OCI-LY7 (cell line): ENCODE data around the gene PCNX1. TPM values are rescaled to one million over a fixed set of nuclear protein-coding genes. Genes with fewer than 3 reads are reported as not detected.

Source experiments
- BruUV-seq: library from RNA; stranded (reverse); fragments of 400-500 nt; replicated peaks from 2 replicates; lab custom pipeline; 2021; lab: Mats Ljungman, UMichigan
- CTCF ChIA-PET: fragments of 300-600 bp; sonication (Branson Sonifier 250); formaldehyde crosslinking; loops from one replicate; lab custom pipeline; 2022; ENCODE audit warnings: antibody characterized with exemption; ENCODE audit not compliant: unreplicated experiment; lab: Charles Lee
- POLR2A ChIA-PET: fragments of 300-600 bp; sonication (Branson Sonifier 250); formaldehyde crosslinking; loops from one replicate; lab custom pipeline; 2022; ENCODE audit warnings: antibody characterized with exemption; lab: Charles Lee
- DNase-seq: peaks from one replicate; pipeline ENCODE4 v3.0.0-alpha.2; 2015; ENCODE audit warnings: low spot score
- H2AFZ ChIP-seq: fragments of 200-600 bp; sonication (generic), shearing (Covaris generic); 2 replicates; pipeline ENCODE4 v1.6.1; 2014; ENCODE audit warnings: mild to moderate bottlenecking, antibody characterized with exemption, low read length, moderate library complexity
- H3K27ac ChIP-seq: fragments of 200-600 bp; sonication (generic); 2 replicates; pipeline ENCODE4 v1.5.1; 2014; ENCODE audit warnings: mixed run types, low read depth, mild to moderate bottlenecking, moderate library complexity, low read length, inconsistent platforms; ENCODE audit not compliant: poor library complexity, severe bottlenecking
- H3K36me3 ChIP-seq: fragments of 200-600 bp; sonication (generic); 2 replicates; pipeline ENCODE4 v1.6.1; 2014; ENCODE audit warnings: mild to moderate bottlenecking, antibody characterized with exemption, low read length, moderate library complexity, mixed read lengths; ENCODE audit not compliant: insufficient read depth
- H3K4me1 ChIP-seq: fragments of 200-600 bp; sonication (generic); 2 replicates; pipeline ENCODE4 v1.5.1; 2014; ENCODE audit warnings: mild to moderate bottlenecking, low read length; ENCODE audit not compliant: insufficient read depth, poor library complexity, severe bottlenecking
- H3K4me2 ChIP-seq: fragments of 200-600 bp; sonication (generic); 2 replicates; pipeline ENCODE4 v1.6.1; 2014; ENCODE audit warnings: mild to moderate bottlenecking, low read length
- H3K4me3 ChIP-seq: fragments of 200-600 bp; sonication (generic); 2 replicates; pipeline ENCODE4 v1.5.1; 2014; ENCODE audit warnings: mild to moderate bottlenecking, low read depth, low read length; ENCODE audit not compliant: poor library complexity, severe bottlenecking
- H3K79me2 ChIP-seq: fragments of 200-600 bp; sonication (generic); 2 replicates; pipeline ENCODE4 v1.6.1; 2016; ENCODE audit warnings: low read depth, mild to moderate bottlenecking, low read length, moderate library complexity, mixed read lengths; ENCODE audit not compliant: insufficient read depth
- H3K9me2 ChIP-seq: fragments of 200-600 bp; sonication (generic); 2 replicates; pipeline ENCODE4 v1.6.1; 2016; ENCODE audit warnings: mild to moderate bottlenecking, low read length, mixed read lengths; ENCODE audit not compliant: insufficient read depth
- H3K9me3 ChIP-seq: fragments of 200-600 bp; sonication (generic); 2 replicates; pipeline ENCODE4 v1.6.1; 2014; ENCODE audit warnings: mild to moderate bottlenecking, mixed run types, low read length, mixed read lengths
- H4K20me1 ChIP-seq: fragments of 200-600 bp; sonication (generic); 2 replicates; pipeline ENCODE4 v1.6.1; 2014; ENCODE audit warnings: mild to moderate bottlenecking, antibody characterized with exemption, low read length, moderate library complexity, mixed read lengths; ENCODE audit not compliant: insufficient read depth
- CTCF ChIP-seq: fragments of 200-600 bp; sonication (generic); conservative IDR thresholded peaks from 2 replicates; pipeline ENCODE4 v1.5.1; 2014; ENCODE audit warnings: mild to moderate bottlenecking, antibody characterized with exemption, low read length, moderate library complexity, mixed read lengths
- EZH2phosphoT487 ChIP-seq: fragments of 200-600 bp; sonication (generic); IDR thresholded peaks from 2 replicates; pipeline ENCODE4 v1.6.1; 2018; ENCODE audit warnings: low read depth, borderline replicate concordance, mild to moderate bottlenecking, mixed run types, antibody characterized with exemption, low read length, moderate library complexity, mixed read lengths
- intact Hi-C: fragments of 100-400 bp; cut with micrococcal nuclease; formaldehyde crosslinking; loops from one replicate; pipeline ENCODE4 v1.10.0; 2022; ENCODE audit not compliant: unreplicated experiment
- total RNA-seq, 2 experiments: library from RNA; depleted of rRNA in 1 of 2; stranded (reverse); fragments of >200 nt in 1 of 2; shearing (Covaris generic) in 1 of 2; gene quantifications; 2 replicates each; pipeline ENCODE4 v1.2.3, GENCODE V29; 2014 to 2022

Gene PCNX1
- total RNA-seq, 2 experiments from 2014 or later: 27.7 to 33.5 TPM

- no TSS peak for BruUV-seq
- H3K4me3 ChIP-seq: no peak overlapping the region
- ChIA-PET CTCF (no interaction called here), POLR2A (interaction anchor here (1.0 to 1.1 kb wide), 2 partner anchors 10 to 11 kb away, joined by 3 to 4 read pairs; no protein-coding TSS in a partner anchor)
- H3K4me2 ChIP-seq: no peak overlapping the region
- H3K4me1 ChIP-seq: no peaks in the 10 kb centered on the region
- no peak overlapping the region for H3K27ac ChIP-seq
- no peaks in the 10 kb centered on the region for H3K9me3 ChIP-seq
- no peak overlapping the region for H2AFZ ChIP-seq
- no peaks in the 10 kb centered on the region for H3K9me2 ChIP-seq
- H3K36me3 ChIP-seq: peaks cover 64% of the 10 kb centered on the region
- TF ChIP-seq EZH2phosphoT487 (no peak), CTCF (no peak)
- intact Hi-C loops: no loop called here
- no peaks in the 10 kb centered on the region for H3K79me2 ChIP-seq
- H4K20me1 ChIP-seq: no peaks in the 10 kb centered on the region
- no peak for DNase-seq
These were observed 201.3 kb downstream of the PCNX1 start for GRCh38 chr14:71108398-71109119.

GRCh38 chr14:71113376-71113775 is 206.1 kb downstream of the PCNX1 start:
- H3K4me1 ChIP-seq: peaks cover 38% of the 10 kb centered on the region
- BruUV-seq: no TSS peak
- no peak overlapping the region for H2AFZ ChIP-seq
- H3K9me2 ChIP-seq: no peaks in the 10 kb centered on the region
- intact Hi-C loops: loop anchor here (10.0 kb wide), 1 partner anchor 281 kb away; no protein-coding TSS in a partner anchor
- H3K9me3 ChIP-seq: no peaks in the 10 kb centered on the region
- H3K79me2 ChIP-seq: no peaks in the 10 kb centered on the region
- DNase-seq: no peak
- TF ChIP-seq EZH2phosphoT487 (no peak), CTCF (no peak)
- no peak overlapping the region for H3K4me3 ChIP-seq
- ChIA-PET POLR2A (interaction anchor here (0.5 to 2.0 kb wide), 2 partner anchors 25 to 156 kb away, joined by 3 to 5 read pairs; no protein-coding TSS in a partner anchor), CTCF (no interaction called here)
- H4K20me1 ChIP-seq: no peaks in the 10 kb centered on the region
- H3K4me2 ChIP-seq: no peak overlapping the region
- H3K36me3 ChIP-seq: peaks cover 53% of the 10 kb centered on the region
- H3K27ac ChIP-seq: no peak overlapping the region

GRCh38 chr14:71114565-71114964 is 207.3 kb downstream of the PCNX1 start:
- H3K36me3 ChIP-seq: peaks cover 48% of the 10 kb centered on the region
- TF ChIP-seq EZH2phosphoT487 (no peak), CTCF (no peak)
- H3K4me2 ChIP-seq: no peak overlapping the region
- no TSS peak for BruUV-seq
- POLR2A ChIA-PET: interaction anchor here (0.6 to 2.0 kb wide), 15 partner anchors 9 to 447 kb away, joined by 3 to 7 read pairs (median 3); no protein-coding TSS in a partner anchor
- H3K9me3 ChIP-seq: peaks cover 7% of the 10 kb centered on the region; the same call in 1 of the 2 replicates
- H4K20me1 ChIP-seq: no peaks in the 10 kb centered on the region
- intact Hi-C loops: loop anchor here (10.0 kb wide), 1 partner anchor 280 kb away; no protein-coding TSS in a partner anchor
- no peaks in the 10 kb centered on the region for H3K79me2 ChIP-seq
- peak overlapping the region; percentile 9 for H3K27ac ChIP-seq
- no peak overlapping the region; the same call in 1 of the 2 replicates for H2AFZ ChIP-seq
- DNase-seq: no peak
- no peak overlapping the region for H3K4me3 ChIP-seq
- peaks cover 46% of the 10 kb centered on the region for H3K4me1 ChIP-seq
- no peaks in the 10 kb centered on the region for H3K9me2 ChIP-seq
- CTCF ChIA-PET: no interaction called here
